HepG2 (cell line): ENCODE measurements around the gene KCNH6. TPM values are rescaled to one million over a fixed set of nuclear protein-coding genes. Genes with fewer than 3 reads are reported as not detected.

Experiments used
- ATAC-seq: fragments of 200-7000 bp; cut with Tn5 transposase; 3 replicates; pipeline ENCODE4 v1.9.1; 2020; ENCODE audit warnings: mild to moderate bottlenecking, moderate library complexity
- BruUV-seq: library from RNA; stranded (reverse); fragments of 400-500 nt; replicated peaks from 2 replicates; lab custom pipeline; 2021; lab: Mats Ljungman, UMichigan
- CTCF ChIA-PET: fragments of 300-600 bp; formaldehyde crosslinking; extraction: SDS; loops from one replicate; lab custom pipeline; 2021; ENCODE audit warnings: low total read pairs, inconsistent platforms, low intra/inter-chr PET ratio; lab: Yijun Ruan, JAX
- POLR2A ChIA-PET: fragments of 350-600 bp; sonication (Branson Sonifier 250); formaldehyde crosslinking; loops from one replicate; lab custom pipeline; 2020; ENCODE audit warnings: antibody characterized with exemption, inconsistent platforms; lab: Yijun Ruan, JAX
- DNase-seq: peaks from one replicate; pipeline ENCODE4 v3.0.0-alpha.2; 2015; ENCODE audit warnings: low spot score
- FAIRE-seq: peaks from 3 replicates; lab custom pipeline; 2011; peaks lifted over from hg19 to GRCh38; lab: Jason Lieb, UNC
- H2AFZ ChIP-seq: one replicate; pipeline ENCODE4 v1.6.1; 2011; ENCODE audit warnings: low read length, inconsistent platforms
- H3K27ac ChIP-seq: fragments of 300-600 bp; 3 replicates; pipeline ENCODE4 v1.8.0; 2011; ENCODE audit warnings: mixed run types, mild to moderate bottlenecking, mixed read lengths, low read length, inconsistent platforms; ENCODE audit not compliant: insufficient read depth; ENCODE audit errors: extremely low read length
- H3K27me3 ChIP-seq, 2 experiments: fragments of 200-600 bp in 1 of 2; 2 replicates in 1 of 2; 3 replicates in 1 of 2; pipeline versions ENCODE4 v1.6.0 to v1.8.0; 2011; ENCODE audit warnings: low read length in 2 of 2, mild to moderate bottlenecking in 2 of 2, moderate library complexity in 2 of 2, inconsistent platforms in 1 of 2; ENCODE audit not compliant: insufficient read depth in 2 of 2, control insufficient read depth in 1 of 2
- H3K36me3 ChIP-seq, 2 experiments: fragments of 200-600 bp in 1 of 2; replicated peaks in 1 of 2; 2 replicates in 1 of 2; 3 replicates in 1 of 2; pipeline versions ENCODE4 v1.5.1 to v1.8.0; 2011; ENCODE audit warnings: low read length in 2 of 2, inconsistent platforms in 1 of 2; ENCODE audit not compliant: insufficient read depth in 2 of 2, control insufficient read depth in 1 of 2
- H3K4me1 ChIP-seq: 2 replicates; pipeline ENCODE4 v1.5.1; 2012; ENCODE audit warnings: low read length, inconsistent platforms; ENCODE audit not compliant: insufficient read depth
- H3K4me2 ChIP-seq: 2 replicates; pipeline ENCODE4 v1.6.0; 2011; ENCODE audit warnings: low read depth, low read length, inconsistent platforms
- H3K4me3 ChIP-seq, 3 experiments: fragments of 200-600 bp in 1 of 3; sonication (generic), shearing (Covaris generic) in 1 of 3; replicated peaks in 1 of 3; 2 replicates each; pipeline ENCODE4 v1.5.1; 2011 to 2016; ENCODE audit warnings: low read length in 3 of 3, inconsistent platforms in 2 of 3, low read depth in 2 of 3, mild to moderate bottlenecking in 2 of 3, control low read depth in 1 of 3, mixed read lengths in 1 of 3; ENCODE audit not compliant: insufficient read depth in 1 of 3
- H3K79me2 ChIP-seq: one replicate; pipeline ENCODE4 v1.6.1; 2011; ENCODE audit warnings: low read length, inconsistent platforms; ENCODE audit not compliant: insufficient read depth
- H3K9ac ChIP-seq: 2 replicates; pipeline ENCODE4 v1.6.0; 2011; ENCODE audit warnings: mild to moderate bottlenecking, low read depth, low read length, inconsistent platforms; ENCODE audit not compliant: insufficient read depth
- H3K9me3 ChIP-seq: 2 replicates; pipeline ENCODE4 v1.5.1; 2012; ENCODE audit warnings: mild to moderate bottlenecking, low read length
- H4K20me1 ChIP-seq: 2 replicates; pipeline ENCODE4 v1.6.0; 2011; ENCODE audit warnings: inconsistent platforms, mild to moderate bottlenecking, low read length, moderate library complexity; ENCODE audit not compliant: insufficient read depth
- ATRX ChIP-seq: sonication (generic); formaldehyde crosslinking; IDR thresholded peaks from 2 replicates; pipeline ENCODE4 v1.4.0; 2020; ENCODE audit warnings: missing genetic modification reagents, borderline replicate concordance
- CERS6 ChIP-seq: sonication (generic); formaldehyde crosslinking; IDR thresholded peaks from 2 replicates; pipeline ENCODE4 v1.5.0; 2020; ENCODE audit warnings: missing genetic modification reagents
- CSRNP2 ChIP-seq: sonication (generic); formaldehyde crosslinking; conservative IDR thresholded peaks from 2 replicates; pipeline ENCODE4 v1.8.0; 2022; ENCODE audit warnings: low read depth, missing genetic modification reagents
- MTF1 ChIP-seq: sonication (generic); formaldehyde crosslinking; IDR thresholded peaks from 2 replicates; pipeline ENCODE4 v1.5.0; 2020; ENCODE audit warnings: missing genetic modification reagents
- NAIF1 ChIP-seq: sonication (generic); formaldehyde crosslinking; IDR thresholded peaks from 2 replicates; pipeline ENCODE4 v1.5.0; 2020; ENCODE audit warnings: mild to moderate bottlenecking, missing genetic modification reagents, borderline replicate concordance
- NR0B2 ChIP-seq: sonication (generic); formaldehyde crosslinking; IDR thresholded peaks from 2 replicates; pipeline ENCODE4 v1.4.0; 2020; ENCODE audit warnings: mild to moderate bottlenecking, missing genetic modification reagents
- RARG ChIP-seq: sonication (generic); formaldehyde crosslinking; IDR thresholded peaks from 2 replicates; pipeline ENCODE4 v1.4.0; 2020; ENCODE audit warnings: low read depth, mild to moderate bottlenecking, missing genetic modification reagents
- TCF7L2 ChIP-seq: IDR thresholded peaks from 2 replicates; pipeline ENCODE4 v1.6.1; 2011; ENCODE audit warnings: mild to moderate bottlenecking, low read depth, low read length, moderate library complexity
- U2AF2 ChIP-seq: fragments of 200-400 bp; formaldehyde crosslinking; IDR thresholded peaks from 2 replicates; pipeline ENCODE4 v1.6.1; 2017; ENCODE audit warnings: low read depth, mild to moderate bottlenecking, low read length
- ZBTB7B ChIP-seq: sonication (generic); formaldehyde crosslinking; IDR thresholded peaks from 2 replicates; pipeline ENCODE4 v1.4.0; 2020; ENCODE audit warnings: missing genetic modification reagents
- ZNF224 ChIP-seq: sonication (generic); formaldehyde crosslinking; IDR thresholded peaks from 2 replicates; pipeline ENCODE4 v1.5.0; 2020; ENCODE audit warnings: mild to moderate bottlenecking, missing genetic modification reagents
- ZNF234 ChIP-seq: sonication (generic); formaldehyde crosslinking; conservative IDR thresholded peaks from 2 replicates; pipeline ENCODE4 v1.5.1; 2020; ENCODE audit warnings: mild to moderate bottlenecking, missing genetic modification reagents
- ZNF552 ChIP-seq: sonication (generic); formaldehyde crosslinking; IDR thresholded peaks from 2 replicates; pipeline ENCODE4 v1.9.0; 2022; ENCODE audit warnings: missing genetic modification reagents, mild to moderate bottlenecking, borderline replicate concordance
- ZNF567 ChIP-seq: sonication (generic); formaldehyde crosslinking; IDR thresholded peaks from 2 replicates; pipeline ENCODE4 v1.8.1; 2023; ENCODE audit warnings: mild to moderate bottlenecking, missing genetic modification reagents, borderline replicate concordance
- ZNF615 ChIP-seq: sonication (generic); formaldehyde crosslinking; IDR thresholded peaks from 2 replicates; pipeline ENCODE4 v1.5.0; 2020; ENCODE audit warnings: mild to moderate bottlenecking, missing genetic modification reagents, borderline replicate concordance
- ZNF713 ChIP-seq: sonication (generic); formaldehyde crosslinking; IDR thresholded peaks from 2 replicates; pipeline ENCODE4 v1.4.0; 2020; ENCODE audit warnings: mild to moderate bottlenecking, missing genetic modification reagents
- ZNF720 ChIP-seq: sonication (generic); formaldehyde crosslinking; IDR thresholded peaks from 2 replicates; pipeline ENCODE4 v1.4.0; 2020; ENCODE audit warnings: missing genetic modification reagents
- WGBS: methylation state at CpG from one replicate; pipeline ENCODE4 v1.1.6; 2017; ENCODE audit warnings: low lambda C conversion rate; 5-methylcytosine and 5-hydroxymethylcytosine counted together
- in situ Hi-C: cut with HindIII; loops from 2 replicates; pipeline ENCODE4 v1.10.0; 2017; ENCODE audit warnings: low pct_unique_long_range_greater_than_20kb; ENCODE audit not compliant: extremely low pct_ligation_motif_present
- intact Hi-C: fragments of 100-400 bp; cut with micrococcal nuclease; formaldehyde crosslinking; loops from one replicate; pipeline ENCODE4 v1.10.0; 2022; ENCODE audit not compliant: unreplicated experiment
- polyA plus RNA-seq, 8 experiments: library from polyadenylated mRNA; depleted of rRNA in 3 of 8; stranded (reverse) in 7 of 8; unstranded in 1 of 8; fragments of >200 nt; fragmentation: Illumina TruSeq in 4 of 8; extraction: Trizol in 4 of 8; gene quantifications; 2 replicates each; pipeline versions ENCODE4 v1.2.1 to v1.2.3, GENCODE V29; 2011 to 2016; ENCODE audit warnings: low read depth in 4 of 8, missing spikeins in 1 of 8, mixed read lengths in 1 of 8; ENCODE audit not compliant: insufficient read depth in 1 of 8
- total RNA-seq, 5 experiments: library from RNA; depleted of rRNA; stranded (reverse); fragments of >200 nt; fragmentation: Illumina TruSeq; extraction: Trizol; gene quantifications; 2 replicates each; pipeline ENCODE4 v1.2.3, GENCODE V29; 2016; ENCODE audit warnings: low read depth in 1 of 5

The KCNH6 gene
- total and polyA plus RNA-seq, 2 of the 13 experiments (the other 11 are each of a cell fraction or from before 2014, with no cell fraction given) = 0.05 to 0.18 TPM

GRCh38 chr17:63534078-63534570, 11.0 kb downstream of the KCNH6 start:
- peaks cover 42% of the 10 kb centered on the region for H3K4me1 ChIP-seq
- no peak overlapping the region for H3K27ac ChIP-seq
- WGBS = 72% methylated on average over 17 of the region's 17 CpGs
- no peaks in the 10 kb centered on the region for H3K79me2 ChIP-seq
- POLR2A ChIA-PET = no interaction called here
- no peak for ATAC-seq
- H3K9me3 ChIP-seq = no peaks in the 10 kb centered on the region
- DNase-seq = no peak
- CTCF ChIA-PET = no interaction called here
- no peak for TF ChIP-seq CSRNP2 (CRISPR knock-in tag)
- TF ChIP-seq ZNF234 (CRISPR knock-in tag) = no peak
- no peak for TF ChIP-seq NR0B2 (CRISPR knock-in tag)
- TF ChIP-seq ZNF615 (CRISPR knock-in tag) = no peak
- no peak for TF ChIP-seq ATRX (CRISPR knock-in tag)
- no peak for TF ChIP-seq RARG (CRISPR knock-in tag)
- TF ChIP-seq ZNF224 = no peak
- TF ChIP-seq ZBTB7B = no peak
- TF ChIP-seq ZNF567 = no peak
- TF ChIP-seq MTF1 (CRISPR knock-in tag) = no peak
- TF ChIP-seq ZNF720 (CRISPR knock-in tag) = no peak
- TF ChIP-seq CERS6 = no peak
- TF ChIP-seq TCF7L2 = no peak
- no peak for TF ChIP-seq ZNF552 (CRISPR knock-in tag)
- no peak for TF ChIP-seq NAIF1 (CRISPR knock-in tag)
- TF ChIP-seq U2AF2 = no peak
- TF ChIP-seq ZNF713 (CRISPR knock-in tag) = no peak
- in situ Hi-C loops = no loop called here
- no peaks in the 10 kb centered on the region for H3K36me3 ChIP-seq
- H3K4me3 ChIP-seq = no peak overlapping the region
- BruUV-seq = no TSS peak
- H3K27me3 ChIP-seq = peaks cover 13 to 34% of the 10 kb centered on the region in 2 experiments
- intact Hi-C loops = no loop called here
- H3K4me2 ChIP-seq = no peak overlapping the region
- H4K20me1 ChIP-seq = no peaks in the 10 kb centered on the region
- no peak for FAIRE-seq
- H3K9ac ChIP-seq = no peak overlapping the region
- H2AFZ ChIP-seq = no peak overlapping the region
